Mammary epithelial cell (primary cell): ENCODE results near the gene EPHA5.

ENCODE experiments used
- CTCF ChIP-seq, 2 donors: IDR thresholded peaks in 1 of 2; conservative IDR thresholded peaks in 1 of 2; 2 replicates each; pipeline ENCODE4 v1.5.1; 2011 to 2012; ENCODE audit warnings: inconsistent platforms in 2 of 2, low read length in 2 of 2, mild to moderate bottlenecking in 2 of 2, control low read depth in 1 of 2, low read depth in 1 of 2; ENCODE audit not compliant: insufficient read depth in 1 of 2; ENCODE audit errors: extremely low read depth in 1 of 2
- EZH2 ChIP-seq: IDR thresholded peaks from 2 replicates; pipeline ENCODE4 v1.6.1; 2012; ENCODE audit warnings: low read length, inconsistent platforms, borderline replicate concordance

DNA sequence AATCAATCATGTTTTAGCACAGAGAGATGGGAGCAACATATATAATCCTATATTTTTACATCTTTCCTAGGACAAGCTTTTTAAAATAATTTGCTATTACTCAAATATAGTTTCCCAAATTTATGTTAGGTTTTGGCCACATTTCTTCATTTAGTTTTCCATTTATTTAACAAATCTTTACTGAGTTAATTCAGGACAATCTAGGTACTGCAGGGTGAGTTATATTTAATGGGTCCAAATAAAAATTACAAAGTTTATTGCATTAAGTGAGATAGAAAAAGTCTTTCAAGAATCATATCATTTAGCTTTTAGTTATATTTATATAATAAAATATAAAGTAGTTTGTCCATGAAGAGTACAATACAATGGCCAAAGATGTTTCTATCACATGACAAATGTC lies 269.2 kb downstream of the EPHA5 start:
- TF ChIP-seq CTCF (conservative IDR thresholded peaks at IDR 0.05 in 1 of 2, IDR thresholded peaks at IDR 0.05 in 1 of 2; ENCODE audit: extremely low read depth in 1 of 2, insufficient read depth in 1 of 2, low read depth in 1 of 2, low read length in 2 of 2), result no peak
- no peak for TF ChIP-seq EZH2
